ENCODE measurements around the gene GNB3. TPM values are rescaled to one million over a fixed set of nuclear protein-coding genes. Genes with fewer than 3 reads are reported as not detected.

GNB3 gene
- total RNA-seq, result 0.14 TPM
- polyA plus RNA-seq, result 1.3 TPM
- long read RNA-seq, donor 1, result 0 reads
- long read RNA-seq, donor 2, result 0 reads
- long read RNA-seq, donor 3, partial matches to known transcripts, result 18 of 52 reads
- long read RNA-seq, donor 3, other reads (novel, unspliced or antisense), result 34 of 52 reads
- long read RNA-seq, donor 4, result 0 reads
- long read RNA-seq, donor 5, result 0 reads
- long read RNA-seq, donor 6, partial matches to known transcripts, result 6 of 35 reads
- long read RNA-seq, donor 6, other reads (novel, unspliced or antisense), result 29 of 35 reads
- long read RNA-seq, donor 7, result 0 reads
- long read RNA-seq, donor 8, partial matches to known transcripts, result 0 of 7 reads
- long read RNA-seq, donor 8, other reads (novel, unspliced or antisense), result 7 of 7 reads
- long read RNA-seq, donor 9, result 0 reads
- long read RNA-seq, donor 10, result 0 reads

DNA sequence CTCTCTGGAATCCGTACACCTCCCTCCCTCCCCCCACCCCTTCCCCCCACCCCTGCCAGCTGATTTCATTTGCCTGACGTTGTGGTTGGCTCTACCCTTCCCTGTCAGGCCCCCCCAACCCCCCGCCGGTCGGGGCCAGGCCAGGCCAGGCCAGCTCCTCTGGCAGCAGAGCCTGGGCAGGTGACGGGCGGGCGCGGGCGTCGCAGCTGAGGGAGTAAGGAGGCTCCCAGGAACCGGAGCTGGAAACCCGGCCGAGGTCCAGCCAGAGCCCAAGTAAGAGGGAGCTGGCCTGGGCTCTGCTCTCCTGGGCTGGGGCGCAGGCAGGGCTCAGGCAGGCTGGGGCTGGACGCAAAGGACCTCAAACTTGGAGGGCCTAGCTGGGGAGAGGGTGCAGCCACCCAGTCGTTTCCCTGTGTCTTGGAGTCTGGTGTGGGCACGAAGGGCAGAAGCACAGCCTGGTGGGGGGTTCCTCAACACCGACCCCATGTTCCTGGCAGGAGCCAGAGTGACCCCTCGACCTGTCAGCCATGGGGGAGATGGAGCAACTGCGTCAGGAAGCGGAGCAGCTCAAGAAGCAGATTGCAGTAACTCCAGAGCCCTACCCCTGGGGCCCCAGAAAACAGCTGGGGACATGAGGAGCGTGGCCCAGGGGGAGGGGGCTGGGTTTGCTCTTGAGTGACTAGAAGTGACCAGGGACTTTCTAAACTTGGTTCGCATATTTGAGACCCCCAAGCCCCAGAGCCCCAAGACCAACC is at the start of gene GNB3:
Gene GNB3 (plus strand): TSS at position 165 of the 755 bp plus-strand sequence. CDS start 363 bp downstream, at position 528.
- no peaks in the 10 kb centered on the region for H3K4me1 ChIP-seq (ENCODE audit: control insufficient read depth in 2 of 2, insufficient read depth in 2 of 2, low read length in 2 of 2)
- no peak within 1 kb of the TSS for H3K4me3 ChIP-seq (ENCODE audit: low read length in 2 of 2)
- no peaks in the 10 kb centered on the region for H3K9me3 ChIP-seq (ENCODE audit: control insufficient read depth in 2 of 2, insufficient read depth in 1 of 2, low read length in 1 of 2)
- H3K27ac ChIP-seq (ENCODE audit: low read depth in 1 of 2, low read length in 1 of 2), result no peak within 1 kb of the TSS
- DNase-seq (ENCODE audit: low read depth in 6 of 9, low spot score in 9 of 9), result no peak
- H3K27me3 ChIP-seq (ENCODE audit: control insufficient read depth in 2 of 2, insufficient read depth in 1 of 2, low read length in 1 of 2), result peaks cover 0 to 13% of the 10 kb centered on the region in 2 donors
- peaks cover 6 to 10% of the 10 kb centered on the region in 2 donors for H3K36me3 ChIP-seq (ENCODE audit: control insufficient read depth in 2 of 2, insufficient read depth in 2 of 2, low read length in 1 of 2)
- WGBS, result 89% methylated on average over 24 of the region's 24 CpGs

DNA sequence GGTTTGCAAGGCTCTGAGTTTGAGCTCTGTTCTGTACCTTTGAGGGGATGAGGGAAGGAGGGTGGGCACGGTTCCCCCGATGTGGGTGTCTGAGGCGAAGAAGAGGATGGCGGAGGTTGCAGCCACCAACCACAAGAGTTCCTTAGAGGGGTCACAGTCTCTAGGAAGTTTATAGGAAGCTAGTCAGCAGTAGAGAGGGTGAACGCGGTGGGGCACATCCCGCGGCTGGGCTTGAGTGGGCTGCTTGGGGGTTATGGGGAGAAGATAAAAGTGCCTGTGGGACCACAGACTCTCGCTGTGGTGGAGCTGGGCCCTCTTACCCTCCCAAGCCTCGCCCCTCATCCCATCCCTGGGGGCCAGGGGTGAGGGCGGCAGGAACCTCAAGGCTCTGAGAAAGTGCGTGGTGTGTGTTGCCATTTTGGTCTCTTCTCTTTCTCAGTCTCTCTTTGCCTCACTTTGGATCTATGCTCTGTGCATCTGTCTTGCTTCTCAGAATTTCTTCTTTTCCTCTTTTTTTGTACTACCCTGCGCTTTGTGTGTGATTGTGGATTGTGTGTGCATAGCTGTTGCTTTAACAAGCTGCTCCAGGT is 48.7 kb upstream of the GNB3 start:
- peak in 3 of 9 donors; percentile 50 to 74 (median 56) for DNase-seq (ENCODE audit: low read depth in 6 of 9, low spot score in 9 of 9)

GRCh38 chr12:6792522-6793201 is 48.1 kb upstream of the GNB3 start:
- Histone ChIP-seq H3K4me1 (ENCODE audit: control insufficient read depth in 2 of 2, insufficient read depth in 2 of 2, low read length in 2 of 2) (peaks cover 23 to 79% of the 10 kb centered on the region in 2 donors), H3K27me3 (ENCODE audit: control insufficient read depth in 2 of 2, insufficient read depth in 1 of 2, low read length in 1 of 2) (peaks cover 0 to 4% of the 10 kb centered on the region in 2 donors), H3K4me3 (ENCODE audit: low read length in 2 of 2) (peak overlapping the region; percentile 59 to 94), H3K27ac (ENCODE audit: low read depth in 1 of 2, low read length in 1 of 2) (peak overlapping the region; percentile 86 to 88), H3K9me3 (ENCODE audit: control insufficient read depth in 2 of 2, insufficient read depth in 1 of 2, low read length in 1 of 2) (peaks cover 0 to 7% of the 10 kb centered on the region in 2 donors), H3K36me3 (ENCODE audit: control insufficient read depth in 2 of 2, insufficient read depth in 2 of 2, low read length in 1 of 2) (peaks cover 25 to 49% of the 10 kb centered on the region in 2 donors)
- WGBS, result 12% methylated on average over 12 of the region's 12 CpGs
- peak in 3 of 9 donors; percentile 54 to 76 (median 59) for DNase-seq (ENCODE audit: low read depth in 6 of 9, low spot score in 9 of 9)

More for the DNA sequence above, 48.7 kb upstream of the GNB3 start:
- peaks cover 24 to 81% of the 10 kb centered on the region in 2 donors for H3K4me1 ChIP-seq (ENCODE audit: control insufficient read depth in 2 of 2, insufficient read depth in 2 of 2, low read length in 2 of 2)
- 11% methylated on average over 13 of the region's 13 CpGs for WGBS
- H3K9me3 ChIP-seq (ENCODE audit: control insufficient read depth in 2 of 2, insufficient read depth in 1 of 2, low read length in 1 of 2), result peaks cover 0 to 7% of the 10 kb centered on the region in 2 donors
- peaks cover 22 to 42% of the 10 kb centered on the region in 2 donors for H3K36me3 ChIP-seq (ENCODE audit: control insufficient read depth in 2 of 2, insufficient read depth in 2 of 2, low read length in 1 of 2)
- H3K4me3 ChIP-seq (ENCODE audit: low read length in 2 of 2), result peak overlapping the region; percentile 59 to 94
- H3K27me3 ChIP-seq (ENCODE audit: control insufficient read depth in 2 of 2, insufficient read depth in 1 of 2, low read length in 1 of 2), result peaks cover 0 to 4% of the 10 kb centered on the region in 2 donors
- peak overlapping the region; percentile 86 to 88 for H3K27ac ChIP-seq (ENCODE audit: low read depth in 1 of 2, low read length in 1 of 2)

- Histone ChIP-seq H3K36me3 (ENCODE audit: control insufficient read depth in 2 of 2, insufficient read depth in 2 of 2, low read length in 1 of 2) (peaks cover 42 to 69% of the 10 kb centered on the region in 2 donors), H3K4me1 (ENCODE audit: control insufficient read depth in 2 of 2, insufficient read depth in 2 of 2, low read length in 2 of 2) (peaks cover 12 to 64% of the 10 kb centered on the region in 2 donors), H3K9me3 (ENCODE audit: control insufficient read depth in 2 of 2, insufficient read depth in 1 of 2, low read length in 1 of 2) (peaks cover 0 to 2% of the 10 kb centered on the region in 2 donors), H3K27ac (ENCODE audit: low read depth in 1 of 2, low read length in 1 of 2) (no peak overlapping the region), H3K27me3 (ENCODE audit: control insufficient read depth in 2 of 2, insufficient read depth in 1 of 2, low read length in 1 of 2) (peaks cover 0 to 4% of the 10 kb centered on the region in 2 donors), H3K4me3 (ENCODE audit: low read length in 2 of 2) (no peak overlapping the region)
- WGBS, result 95% methylated on average over 2 of the region's 2 CpGs
- DNase-seq (ENCODE audit: low read depth in 6 of 9, low spot score in 9 of 9), result no peak
Observed at GRCh38 chr12:6795088-6795487, 45.6 kb upstream of the GNB3 start.

DNA sequence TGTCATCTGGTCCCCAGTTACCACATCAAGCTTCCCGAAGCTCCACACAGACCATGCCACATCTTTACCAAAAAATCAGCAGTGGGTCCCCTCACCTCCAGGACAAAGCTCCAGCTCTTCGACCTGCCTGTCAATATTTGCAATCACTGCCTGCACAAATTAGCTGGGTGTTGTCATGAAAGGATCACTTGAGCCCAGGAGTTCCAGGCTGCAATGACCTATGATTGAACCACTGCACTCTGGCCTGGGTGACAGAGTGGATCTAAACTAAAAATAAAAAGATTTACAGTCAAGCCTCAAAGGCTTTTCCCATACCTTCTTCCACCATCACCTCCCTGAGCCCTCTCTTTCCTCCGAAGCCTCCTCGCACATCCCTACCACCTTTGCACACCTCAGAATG is 44.1 kb upstream of the GNB3 start:
- Histone ChIP-seq H3K4me3 (ENCODE audit: low read length in 2 of 2) (no peak overlapping the region), H3K27ac (ENCODE audit: low read depth in 1 of 2, low read length in 1 of 2) (no peak overlapping the region), H3K27me3 (ENCODE audit: control insufficient read depth in 2 of 2, insufficient read depth in 1 of 2, low read length in 1 of 2) (peaks cover 0 to 4% of the 10 kb centered on the region in 2 donors), H3K9me3 (ENCODE audit: control insufficient read depth in 2 of 2, insufficient read depth in 1 of 2, low read length in 1 of 2) (peaks cover 0 to 2% of the 10 kb centered on the region in 2 donors), H3K4me1 (ENCODE audit: control insufficient read depth in 2 of 2, insufficient read depth in 2 of 2, low read length in 2 of 2) (peaks cover 12 to 55% of the 10 kb centered on the region in 2 donors), H3K36me3 (ENCODE audit: control insufficient read depth in 2 of 2, insufficient read depth in 2 of 2, low read length in 1 of 2) (peaks cover 48 to 81% of the 10 kb centered on the region in 2 donors)
- WGBS, result 98% methylated on average over 4 of the region's 4 CpGs
- DNase-seq (ENCODE audit: low read depth in 6 of 9, low spot score in 9 of 9), result no peak

- Histone ChIP-seq H3K9me3 (ENCODE audit: control insufficient read depth in 2 of 2, insufficient read depth in 1 of 2, low read length in 1 of 2) (no peaks in the 10 kb centered on the region), H3K27me3 (ENCODE audit: control insufficient read depth in 2 of 2, insufficient read depth in 1 of 2, low read length in 1 of 2) (peaks cover 0 to 4% of the 10 kb centered on the region in 2 donors), H3K36me3 (ENCODE audit: control insufficient read depth in 2 of 2, insufficient read depth in 2 of 2, low read length in 1 of 2) (peaks cover 63 to 87% of the 10 kb centered on the region in 2 donors), H3K4me1 (ENCODE audit: control insufficient read depth in 2 of 2, insufficient read depth in 2 of 2, low read length in 2 of 2) (peaks cover 5 to 33% of the 10 kb centered on the region in 2 donors), H3K27ac (ENCODE audit: low read depth in 1 of 2, low read length in 1 of 2) (no peak overlapping the region), H3K4me3 (ENCODE audit: low read length in 2 of 2) (no peak overlapping the region)
- WGBS, result 93% methylated on average over 5 of the region's 5 CpGs
- no peak for DNase-seq (ENCODE audit: low read depth in 6 of 9, low spot score in 9 of 9)
Observed at GRCh38 chr12:6799147-6799546, 41.6 kb upstream of the GNB3 start.

GRCh38 chr12:6807170-6807569 is 33.6 kb upstream of the GNB3 start:
- 95% methylated on average over 1 of the region's 1 CpG for WGBS
- Histone ChIP-seq H3K36me3 (ENCODE audit: control insufficient read depth in 2 of 2, insufficient read depth in 2 of 2, low read length in 1 of 2) (peaks cover 41 to 61% of the 10 kb centered on the region in 2 donors), H3K27me3 (ENCODE audit: control insufficient read depth in 2 of 2, insufficient read depth in 1 of 2, low read length in 1 of 2) (no peaks in the 10 kb centered on the region), H3K4me3 (ENCODE audit: low read length in 2 of 2) (no peak overlapping the region), H3K4me1 (ENCODE audit: control insufficient read depth in 2 of 2, insufficient read depth in 2 of 2, low read length in 2 of 2) (peaks cover 0 to 11% of the 10 kb centered on the region in 2 donors), H3K9me3 (ENCODE audit: control insufficient read depth in 2 of 2, insufficient read depth in 1 of 2, low read length in 1 of 2) (no peaks in the 10 kb centered on the region), H3K27ac (ENCODE audit: low read depth in 1 of 2, low read length in 1 of 2) (no peak overlapping the region)
- no peak for DNase-seq (ENCODE audit: low read depth in 6 of 9, low spot score in 9 of 9)

- Histone ChIP-seq H3K9me3 (ENCODE audit: control insufficient read depth in 2 of 2, insufficient read depth in 1 of 2, low read length in 1 of 2) (no peaks in the 10 kb centered on the region), H3K27me3 (ENCODE audit: control insufficient read depth in 2 of 2, insufficient read depth in 1 of 2, low read length in 1 of 2) (no peaks in the 10 kb centered on the region), H3K36me3 (ENCODE audit: control insufficient read depth in 2 of 2, insufficient read depth in 2 of 2, low read length in 1 of 2) (peaks cover 39 to 62% of the 10 kb centered on the region in 2 donors), H3K4me3 (ENCODE audit: low read length in 2 of 2) (no peak overlapping the region), H3K4me1 (ENCODE audit: control insufficient read depth in 2 of 2, insufficient read depth in 2 of 2, low read length in 2 of 2) (peaks cover 0 to 11% of the 10 kb centered on the region in 2 donors), H3K27ac (ENCODE audit: low read depth in 1 of 2, low read length in 1 of 2) (no peak overlapping the region)
- 94% methylated on average over 10 of the region's 10 CpGs for WGBS
- no peak for DNase-seq (ENCODE audit: low read depth in 6 of 9, low spot score in 9 of 9)
Observed at GRCh38 chr12:6809056-6809455, 31.7 kb upstream of the GNB3 start.
